ENCODE results near the gene DNAJC21.
"Not testable (repeated sequence)": the region's sequence is repeated elsewhere in the genome, so short reads cannot be mapped to it uniquely, and the experiment has no call there.

Gene DNAJC21

DNA sequence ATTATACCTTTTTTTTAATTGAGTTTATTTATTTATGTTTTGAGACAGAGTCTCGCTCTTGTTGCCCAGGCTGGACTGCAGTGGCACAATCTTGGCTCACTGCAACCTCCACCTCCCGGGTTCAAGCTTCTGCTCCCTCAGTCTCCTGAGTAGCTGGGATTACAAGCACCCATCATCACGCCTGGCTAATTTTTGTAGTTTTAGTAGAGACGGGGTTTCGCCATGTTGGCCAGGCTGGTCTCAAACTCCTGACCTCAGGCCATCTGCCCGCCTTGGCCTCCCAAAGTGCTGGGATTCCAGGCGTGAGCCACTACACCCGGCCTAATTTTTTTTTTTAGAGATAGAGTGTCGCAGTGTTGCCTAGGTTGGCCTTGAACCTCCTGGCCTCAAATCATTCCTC is 6.1 kb upstream of the DNAJC21 start:
- not testable (repeated sequence) for DNase-seq (ENCODE audit: low read depth in 2 of 3, low spot score in 1 of 3)

GRCh38 chr5:34923694-34924461 is 5.5 kb upstream of the DNAJC21 start:
- DNase-seq (ENCODE audit: low read depth in 2 of 3, low spot score in 1 of 3), result peak in 1 of 3 donors; percentile 33

- DNase-seq (ENCODE audit: low read depth in 2 of 3, low spot score in 1 of 3), result no peak
These were observed 4.9 kb upstream of the DNAJC21 start for GRCh38 chr5:34924462-34924765.

DNA sequence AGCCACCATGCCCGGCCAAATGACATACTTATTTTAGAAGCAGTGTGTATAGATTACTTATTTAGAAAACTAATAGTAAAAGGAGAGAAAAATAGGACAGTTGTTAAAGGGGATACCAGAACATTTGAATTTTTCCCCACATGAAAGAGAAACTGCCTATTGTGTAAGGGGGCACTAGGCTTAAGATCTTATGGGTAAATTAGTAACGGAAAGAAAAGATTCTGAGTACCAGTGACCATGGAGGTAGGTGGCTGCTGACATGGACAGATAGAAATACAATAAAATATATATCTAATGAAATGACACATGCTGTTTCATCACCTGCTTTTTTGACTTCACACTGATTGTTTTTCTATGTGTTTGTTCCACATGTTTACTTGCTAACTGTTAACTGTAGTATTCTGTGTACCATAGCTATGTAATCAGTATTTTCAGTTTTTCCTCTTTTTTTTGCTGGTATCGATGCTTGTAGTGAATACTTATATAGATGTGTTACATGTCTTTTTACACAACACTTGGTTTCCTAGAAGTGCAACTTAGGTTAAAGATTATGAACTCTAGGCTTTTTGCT is 3.0 kb upstream of the DNAJC21 start:
- DNase-seq (ENCODE audit: low read depth in 2 of 3, low spot score in 1 of 3), result no peak

DNA sequence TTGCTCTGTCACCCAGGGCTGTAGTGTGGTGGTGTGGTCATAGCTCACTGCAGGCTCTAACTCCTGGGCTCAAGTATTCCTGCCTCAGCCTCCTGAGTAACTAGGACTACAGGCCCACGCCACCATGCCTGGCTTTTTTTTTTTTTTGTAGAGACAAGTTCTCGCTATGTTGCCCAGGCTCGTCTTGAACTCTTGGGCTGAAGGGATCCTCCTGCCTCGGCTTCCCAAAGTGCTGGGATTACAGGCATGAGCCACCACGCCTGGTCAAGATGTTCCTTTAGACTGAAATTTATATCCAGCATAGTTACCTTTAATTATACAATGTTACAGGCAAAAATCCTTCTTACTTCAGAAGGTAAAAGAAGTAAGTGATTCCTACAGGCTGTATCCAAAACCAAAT is 1.6 kb upstream of the DNAJC21 start:
- DNase-seq (ENCODE audit: low read depth in 2 of 3, low spot score in 1 of 3), result no peak

DNA sequence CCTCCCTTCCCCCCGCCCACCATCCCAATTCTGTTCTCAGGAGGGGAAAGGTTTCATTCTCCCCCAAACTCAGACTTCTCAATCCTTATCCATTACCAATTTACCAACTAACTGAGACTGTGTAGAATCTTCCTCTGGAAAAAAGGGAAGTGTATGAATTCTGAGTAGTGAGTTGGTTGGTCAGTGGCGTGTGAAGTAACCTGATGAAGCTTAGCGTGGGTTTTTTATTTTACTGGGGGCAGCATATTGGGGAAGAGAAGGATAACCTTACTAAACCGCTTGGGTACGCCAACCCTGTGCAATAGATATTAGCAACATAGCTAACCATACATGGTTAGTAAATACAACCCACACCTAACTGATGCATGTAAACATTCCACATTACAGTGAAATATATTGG is 1.1 kb upstream of the DNAJC21 start:
- no peak for DNase-seq (ENCODE audit: low read depth in 2 of 3, low spot score in 1 of 3)

DNA sequence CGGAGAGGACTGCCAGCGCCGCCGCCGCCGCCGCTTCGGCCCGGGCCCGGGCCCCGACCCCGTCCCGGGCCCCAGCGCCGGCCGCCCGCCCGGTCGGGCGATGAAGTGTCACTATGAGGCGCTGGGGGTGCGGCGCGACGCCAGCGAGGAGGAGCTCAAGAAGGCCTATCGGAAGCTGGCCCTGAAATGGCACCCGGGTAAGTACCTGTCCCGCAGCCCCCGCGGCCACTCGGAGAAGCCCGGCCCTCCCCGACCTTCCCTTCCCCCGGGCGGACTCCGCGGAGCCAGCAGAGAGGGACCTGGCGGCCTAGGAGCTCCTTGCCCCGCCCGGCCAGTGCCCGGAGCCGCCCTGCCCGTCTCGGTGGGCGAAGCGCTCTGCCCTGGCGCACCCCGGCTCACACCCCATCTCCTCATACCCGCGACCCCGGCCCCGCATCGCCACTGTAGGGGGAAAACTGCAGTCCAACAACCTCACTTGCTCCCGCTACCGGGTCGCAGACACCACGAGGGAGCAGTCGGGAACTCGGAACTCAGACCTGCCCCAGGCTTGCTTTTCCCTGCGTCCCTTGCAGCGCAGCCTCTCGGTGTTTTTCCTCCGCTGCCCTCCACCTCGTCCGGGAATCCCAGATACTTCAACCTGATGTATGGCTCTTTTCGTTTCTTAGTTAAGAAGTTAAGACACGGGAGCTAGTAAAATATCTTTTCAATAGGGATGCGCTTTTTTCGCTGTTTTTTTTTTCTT is 532 bp downstream of the DNAJC21 start:
- DNase-seq (ENCODE audit: low read depth in 2 of 3, low spot score in 1 of 3), result peak; percentile 58 to 73 (median 70)

DNA sequence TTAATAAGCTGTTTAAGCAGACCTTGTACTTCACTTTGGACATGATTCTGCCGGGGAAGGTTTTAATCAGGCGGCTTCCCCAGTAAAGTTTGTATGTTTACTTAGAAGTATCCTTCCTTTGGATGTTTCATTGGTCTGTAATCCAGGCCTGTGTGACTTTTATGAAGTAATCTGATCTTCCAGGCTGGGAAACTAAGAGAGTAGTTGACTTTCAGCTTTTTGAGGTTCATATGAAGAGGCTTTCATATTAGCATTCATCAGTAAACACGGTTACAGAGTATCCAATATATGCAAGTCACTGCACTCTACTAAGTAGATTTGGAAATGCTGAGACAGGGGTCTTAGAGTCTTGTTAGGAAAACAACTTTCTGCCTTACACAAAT is 1.1 kb downstream of the DNAJC21 start:
- no peak for DNase-seq (ENCODE audit: low read depth in 2 of 3, low spot score in 1 of 3)

- DNase-seq (ENCODE audit: low read depth in 2 of 3, low spot score in 1 of 3), result no peak
These were observed 1.5 kb downstream of the DNAJC21 start for GRCh38 chr5:34930870-34931269.

DNA sequence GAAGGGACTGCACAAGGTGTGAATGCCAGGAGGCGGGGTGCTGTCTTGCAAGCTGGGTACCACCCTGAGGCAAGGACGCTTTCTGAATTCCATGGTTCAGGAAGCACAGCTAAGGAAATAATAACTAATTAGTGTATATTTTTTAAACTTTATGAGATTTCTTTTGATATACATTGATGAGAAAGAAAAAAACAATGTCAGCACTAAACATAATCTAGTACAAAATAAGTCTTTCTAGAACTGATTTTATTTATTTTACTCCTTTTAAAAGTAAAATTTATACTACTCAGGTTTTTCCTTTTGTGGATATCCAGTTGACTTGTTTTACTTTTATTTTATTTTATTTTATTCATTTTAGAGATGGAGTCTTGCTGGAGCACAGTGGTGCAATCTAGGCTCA is 3.6 kb downstream of the DNAJC21 start:
- DNase-seq (ENCODE audit: low read depth in 2 of 3, low spot score in 1 of 3), result no peak

DNA sequence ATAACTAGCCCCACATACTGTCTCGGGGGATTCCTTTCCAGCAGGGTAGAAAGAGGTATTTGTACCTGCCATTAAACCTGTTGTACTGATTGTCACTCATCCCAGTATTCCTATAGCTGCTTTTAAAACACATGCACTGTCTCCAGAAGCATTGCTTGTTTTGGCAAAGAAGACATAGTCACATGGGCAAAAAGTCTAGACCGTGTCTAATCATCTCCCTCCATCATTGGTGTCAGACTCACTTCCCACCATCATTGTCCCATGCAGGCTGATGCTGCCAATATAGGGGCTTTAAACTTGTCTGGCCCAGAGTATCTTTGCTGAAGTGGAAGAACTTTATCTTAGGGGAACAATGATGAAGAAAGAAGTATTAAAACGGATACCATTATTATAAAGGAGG is 12.6 kb downstream of the DNAJC21 start:
- DNase-seq (ENCODE audit: low read depth in 2 of 3, low spot score in 1 of 3), result no peak

GRCh38 chr5:34944044-34944443 is 14.7 kb downstream of the DNAJC21 start:
- DNase-seq (ENCODE audit: low read depth in 2 of 3, low spot score in 1 of 3), result no peak

GRCh38 chr5:34944460-34945047 is 15.2 kb downstream of the DNAJC21 start:
- DNase-seq (ENCODE audit: low read depth in 2 of 3, low spot score in 1 of 3), result no peak

DNA sequence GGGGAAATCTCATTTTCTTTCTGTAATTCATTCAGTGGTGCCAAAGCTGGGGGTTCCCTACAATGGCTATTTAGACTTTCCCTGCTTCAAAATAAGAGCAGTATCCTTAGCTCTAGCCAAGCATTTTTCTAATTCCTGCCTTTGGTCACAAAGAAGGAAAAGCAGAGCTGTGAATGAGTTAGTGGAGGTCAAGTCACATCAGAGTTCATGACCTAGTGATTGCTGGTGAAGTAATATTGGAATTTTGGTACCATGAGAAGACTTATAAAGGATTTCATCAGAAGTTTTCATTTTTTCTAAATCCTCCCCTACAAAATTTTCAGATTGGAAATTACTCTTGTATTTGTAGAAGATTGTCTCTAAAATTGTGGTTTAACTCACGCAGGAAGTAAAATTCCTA is 28.0 kb downstream of the DNAJC21 start:
- DNase-seq (ENCODE audit: low read depth in 2 of 3, low spot score in 1 of 3), result no peak

DNA sequence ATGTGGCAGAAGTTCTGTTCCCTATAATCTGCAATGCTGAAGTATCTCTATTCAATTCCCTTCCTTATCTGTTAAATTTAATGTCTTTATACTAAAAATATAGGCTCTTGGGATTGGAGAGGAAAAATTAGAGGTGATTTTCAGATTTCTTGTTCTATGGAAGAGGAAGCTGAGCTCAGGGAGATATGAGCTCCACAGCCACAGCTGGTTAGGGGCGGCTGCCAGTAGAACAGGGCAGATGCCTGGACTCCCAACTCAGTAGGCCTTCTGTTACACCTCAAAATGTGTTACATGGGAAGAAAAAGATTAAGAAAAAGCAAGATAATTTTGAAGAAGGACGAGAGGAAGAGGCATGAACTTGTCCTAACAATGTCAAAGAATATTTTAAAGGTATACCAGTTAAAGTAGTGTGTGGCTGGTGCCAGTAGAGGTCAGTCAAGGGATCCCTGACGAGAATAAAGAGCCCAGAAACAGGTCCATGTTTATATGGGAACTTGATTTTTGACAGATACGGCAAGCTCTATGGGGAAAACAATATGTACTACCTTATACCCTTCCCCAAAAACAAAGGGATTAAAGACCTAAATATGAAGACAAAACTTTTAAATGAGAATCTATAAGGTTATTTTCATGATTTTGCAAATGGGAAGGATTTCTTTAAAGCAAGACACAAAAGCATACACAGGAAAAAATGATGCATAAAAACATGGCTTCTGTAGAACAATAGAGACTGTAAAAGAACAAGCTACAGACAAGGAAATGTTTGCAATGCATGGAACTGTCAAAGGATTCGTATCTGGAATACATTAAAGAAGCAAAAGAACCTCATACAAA is 28.7 kb downstream of the DNAJC21 start:
- no peak for DNase-seq (ENCODE audit: low read depth in 2 of 3, low spot score in 1 of 3)

DNA sequence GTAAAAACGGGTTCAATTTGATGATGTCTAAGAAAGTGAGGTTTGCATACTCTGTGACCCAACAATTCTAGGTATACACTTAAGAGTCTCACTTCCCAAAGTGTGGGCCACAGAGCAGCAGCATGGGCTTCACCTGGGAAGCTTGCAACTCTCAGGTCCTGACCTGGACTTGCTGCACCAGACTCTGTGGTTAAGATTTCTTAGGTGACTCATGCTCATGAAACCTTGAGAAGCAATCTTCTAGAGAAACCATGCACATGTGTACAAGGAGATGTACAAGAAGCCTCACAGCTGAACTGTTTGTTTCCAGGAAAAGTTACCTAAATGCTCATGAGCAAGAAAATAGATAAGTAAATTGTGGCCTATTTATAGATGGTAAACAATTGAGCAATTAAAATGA is 30.0 kb downstream of the DNAJC21 start:
- DNase-seq (ENCODE audit: low read depth in 2 of 3, low spot score in 1 of 3), result no peak

DNA sequence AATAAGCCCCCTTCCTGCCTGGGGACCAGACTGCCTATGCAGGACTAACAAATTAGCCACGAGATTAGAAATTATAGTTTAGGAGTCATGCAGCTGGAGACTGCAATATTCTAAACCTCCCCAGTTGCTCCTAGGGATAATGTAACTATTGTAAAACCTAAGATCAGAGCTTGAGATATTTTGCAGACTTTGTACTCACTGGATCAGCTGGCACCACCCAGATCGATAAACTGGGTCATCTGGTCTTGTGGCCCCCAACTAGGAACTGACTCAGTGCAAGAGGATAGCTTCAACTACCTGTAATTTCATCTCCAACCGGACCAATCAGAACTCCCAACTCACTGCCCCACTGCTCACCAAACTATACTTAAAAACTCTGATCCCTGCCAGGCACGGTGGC is 38.2 kb downstream of the DNAJC21 start:
- DNase-seq (ENCODE audit: low read depth in 2 of 3, low spot score in 1 of 3), result no peak

- DNase-seq (ENCODE audit: low read depth in 2 of 3, low spot score in 1 of 3), result no peak
These were observed 38.9 kb downstream of the DNAJC21 start for GRCh38 chr5:34968258-34968657.

- DNase-seq (ENCODE audit: low read depth in 2 of 3, low spot score in 1 of 3), result no peak
These were observed 41.2 kb downstream of the DNAJC21 start for GRCh38 chr5:34970552-34970951.

- not testable (repeated sequence) for DNase-seq (ENCODE audit: low read depth in 2 of 3, low spot score in 1 of 3)
These were observed 42.3 kb downstream of the DNAJC21 start for GRCh38 chr5:34971655-34972054.

GRCh38 chr5:34976347-34976746 is 47.0 kb downstream of the DNAJC21 start:
- DNase-seq (ENCODE audit: low read depth in 2 of 3, low spot score in 1 of 3), result no peak
